K562 (cell line): ENCODE results near the gene NTRK3. TPM values are rescaled to one million over a fixed set of nuclear protein-coding genes. Genes with fewer than 3 reads are reported as not detected.

Experiments
- ATAC-seq: fragments of 200-7000 bp; cut with Tn5 transposase; 3 replicates; pipeline ENCODE4 v1.9.1; 2020; ENCODE audit warnings: moderate library complexity
- BruUV-seq: library from RNA; stranded (reverse); fragments of 400-500 nt; replicated peaks from 2 replicates; lab custom pipeline; 2021; lab: Mats Ljungman, UMichigan
- CTCF ChIA-PET: fragments of 300-600 bp; formaldehyde crosslinking; extraction: SDS; loops from one replicate; lab custom pipeline; 2021; ENCODE audit warnings: low intra/inter-chr PET ratio; lab: Yijun Ruan, JAX
- POLR2A ChIA-PET: fragments of 300-600, 350-650 bp; sonication (Branson Sonifier 250); formaldehyde crosslinking; extraction: SDS; loops from one replicate; lab custom pipeline; 2021; ENCODE audit warnings: antibody characterized with exemption, inconsistent platforms; lab: Yijun Ruan, JAX
- DNase-seq, 4 experiments: peaks; one replicate each; pipeline versions ENCODE4 v3.0.0 to v3.0.0-alpha.2; 2011 to 2018; ENCODE audit warnings: low spot score in 3 of 4, mixed read lengths in 3 of 4; ENCODE audit errors: extremely low read depth in 1 of 4
- FAIRE-seq: peaks from 2 replicates; lab custom pipeline; 2011; peaks lifted over from hg19 to GRCh38; lab: Jason Lieb, UNC
- H2AFZ ChIP-seq: 2 replicates; pipeline ENCODE4 v1.6.0; 2011; ENCODE audit warnings: low read depth, low read length, control low read depth, inconsistent platforms
- H3K27ac ChIP-seq: fragments of 200-600 bp; 3 replicates; pipeline ENCODE4 v1.8.0; 2011; ENCODE audit warnings: low read depth, mild to moderate bottlenecking, control low read depth, inconsistent platforms, low read length, moderate library complexity, mixed read lengths; ENCODE audit errors: extremely low read depth
- H3K27me3 ChIP-seq, 2 experiments: fragments of 300-600 bp in 1 of 2; 2 replicates in 1 of 2; 3 replicates in 1 of 2; pipeline versions ENCODE4 v1.6.0 to v1.8.0; 2011; ENCODE audit warnings: inconsistent platforms in 2 of 2, low read length in 2 of 2, mild to moderate bottlenecking in 1 of 2, mixed read lengths in 1 of 2, moderate library complexity in 1 of 2; ENCODE audit not compliant: control insufficient read depth in 2 of 2, insufficient read depth in 2 of 2
- H3K36me3 ChIP-seq: fragments of 300-600 bp; 3 replicates; pipeline ENCODE4 v1.8.0; 2011; ENCODE audit warnings: mild to moderate bottlenecking, low read length, inconsistent platforms; ENCODE audit not compliant: control insufficient read depth, insufficient read depth
- H3K4me1 ChIP-seq, 2 experiments: fragments of 200-600 bp in 1 of 2; replicated peaks in 1 of 2; 2 replicates in 1 of 2; 3 replicates in 1 of 2; pipeline versions ENCODE4 v1.5.1 to v1.8.0; 2011; ENCODE audit warnings: inconsistent platforms in 2 of 2, low read length in 2 of 2, mild to moderate bottlenecking in 1 of 2, mixed read lengths in 1 of 2, moderate library complexity in 1 of 2; ENCODE audit not compliant: control insufficient read depth in 2 of 2, insufficient read depth in 2 of 2
- H3K4me2 ChIP-seq: 2 replicates; pipeline ENCODE4 v1.6.1; 2011; ENCODE audit warnings: low read length, control low read depth, inconsistent platforms, mixed read lengths; ENCODE audit not compliant: insufficient read depth
- H3K4me3 ChIP-seq: fragments of 200-600 bp; sonication (generic), shearing (Covaris generic); 2 replicates; pipeline ENCODE4 v1.5.1; 2016; ENCODE audit warnings: control low read depth, inconsistent platforms
- H3K79me2 ChIP-seq: fragments of 200-600 bp; 3 replicates; pipeline ENCODE4 v1.8.0; 2011; ENCODE audit warnings: low read length, inconsistent platforms; ENCODE audit not compliant: control insufficient read depth, insufficient read depth
- H3K9ac ChIP-seq, 2 experiments: 2 replicates each; pipeline versions ENCODE4 v1.6.0 to v1.6.1; 2011; ENCODE audit warnings: low read depth in 2 of 2, low read length in 2 of 2, control low read depth in 1 of 2, inconsistent platforms in 1 of 2, mild to moderate bottlenecking in 1 of 2, mixed read lengths in 1 of 2; ENCODE audit not compliant: insufficient read depth in 1 of 2
- H3K9me1 ChIP-seq: one replicate; pipeline ENCODE4 v1.6.0; 2011; ENCODE audit warnings: inconsistent platforms, mild to moderate bottlenecking, low read length, moderate library complexity; ENCODE audit not compliant: control insufficient read depth, insufficient read depth
- H3K9me3 ChIP-seq: replicated peaks from 2 replicates; pipeline ENCODE4 v1.5.1; 2011; ENCODE audit warnings: low read depth, low read length, inconsistent platforms; ENCODE audit not compliant: control insufficient read depth, insufficient read depth
- H4K20me1 ChIP-seq: replicated peaks from 2 replicates; pipeline ENCODE4 v1.6.1; 2011; ENCODE audit warnings: low read length, inconsistent platforms, mixed read lengths; ENCODE audit not compliant: control insufficient read depth, insufficient read depth
- BRF1 ChIP-seq: IDR thresholded peaks from 3 replicates; pipeline ENCODE4 v1.6.1; 2011; ENCODE audit warnings: borderline replicate concordance, mild to moderate bottlenecking; ENCODE audit not compliant: insufficient read length; ENCODE audit errors: extremely low read depth
- IRF2 ChIP-seq: sonication (generic); formaldehyde crosslinking; IDR thresholded peaks from 2 replicates; pipeline ENCODE4 v1.8.1; 2022; ENCODE audit warnings: mild to moderate bottlenecking, missing genetic modification reagents
- KLF1 ChIP-seq: fragments of 450-650 bp; IDR thresholded peaks from 2 replicates; pipeline ENCODE4 v1.6.1; 2016; ENCODE audit warnings: missing genetic modification characterization, missing compliant biosample characterization
- SMAD4 ChIP-seq: fragments of 250-450 bp; sonication (Bioruptor Pico); conservative IDR thresholded peaks from 2 replicates; pipeline ENCODE4 v1.8.0; 2021; ENCODE audit warnings: inconsistent platforms, mild to moderate bottlenecking, moderate library complexity
- TARDBP ChIP-seq: fragments of 450-650 bp; IDR thresholded peaks from 2 replicates; pipeline ENCODE4 v1.6.1; 2016
- TBL1XR1 ChIP-seq, 2 experiments: IDR thresholded peaks; 2 replicates each; pipeline ENCODE4 v1.6.1; 2012; ENCODE audit warnings: improper control_type of control experiment in 2 of 2, low read length in 2 of 2, mild to moderate bottlenecking in 1 of 2
- U2AF2 ChIP-seq: fragments of 200-400 bp; formaldehyde crosslinking; optimal IDR thresholded peaks from 2 replicates; pipeline ENCODE3; 2017; ENCODE audit warnings: low read depth, mild to moderate bottlenecking, low read length
- WHSC1 ChIP-seq: IDR thresholded peaks from one replicate; pipeline ENCODE4 v1.6.1; 2012; ENCODE audit warnings: low read length, control low read depth, inconsistent platforms
- WGBS: fragments of 100-300 bp; shearing (Covaris generic); methylation state at CpG from one replicate; pipeline ENCODE4 v1.1.6; 2016; ENCODE audit warnings: low coverage, mixed read lengths; ENCODE audit not compliant: insufficient coverage; ENCODE audit errors: missing lambda C conversion rate; 5-methylcytosine and 5-hydroxymethylcytosine counted together
- in situ Hi-C: fragments of 300-500 bp; cut with MboI; formaldehyde crosslinking; loops from 4 replicates; pipeline ENCODE4 v1.15.0; 2018; ENCODE audit warnings: inconsistent platforms, mixed read lengths
- intact Hi-C: fragments of 100-400 bp; cut with micrococcal nuclease; formaldehyde crosslinking; loops from 2 replicates; pipeline ENCODE4 v1.14.2; 2022
- polyA plus RNA-seq, 8 experiments: library from polyadenylated mRNA; depleted of rRNA in 4 of 8; stranded (reverse) in 5 of 8; unstranded in 3 of 8; fragments of >200 nt; fragmentation: Nextera tagmentation in 2 of 8; fragmentation: Illumina TruSeq in 1 of 8; extraction: Ambion mirVana in 2 of 8; extraction: Trizol in 1 of 8; gene quantifications; 2 replicates each; pipeline versions ENCODE4 v1.2.1 to v1.2.3, GENCODE V29; 2011 to 2014; ENCODE audit warnings: inconsistent platforms in 1 of 8, missing spikeins in 1 of 8
- total RNA-seq, 7 experiments: library from RNA; depleted of rRNA in 6 of 7; stranded (reverse); fragments of >200 nt in 6 of 7; fragmentation: Illumina TruSeq in 2 of 7; extraction: Trizol in 2 of 7; gene quantifications; 2 replicates each; pipeline versions ENCODE4 v1.2.1 to v1.2.3, GENCODE V29; 2011 to 2021; ENCODE audit warnings: low replicate concordance in 1 of 7
- TF ChIP-seq, protein P1 (sequence below): fragments of 450-650 bp; IDR thresholded peaks from 2 replicates; pipeline ENCODE4 v1.6.1; 2017; ENCODE audit warnings: antibody characterized with exemption
- TF ChIP-seq, protein P2 (sequence below): sonication (generic); formaldehyde crosslinking; IDR thresholded peaks from 2 replicates; pipeline ENCODE4 v1.8.0; 2022; ENCODE audit warnings: missing genetic modification reagents, mild to moderate bottlenecking, borderline replicate concordance
- TF ChIP-seq, protein P3 (sequence below), 2 experiments: fragments of 450-650 bp; IDR thresholded peaks; 2 replicates each; pipeline ENCODE4 v1.6.1; 2016
- TF ChIP-seq, protein P4 (sequence below): fragments of 450-650 bp; IDR thresholded peaks from 2 replicates; pipeline ENCODE4 v1.6.1; 2016; ENCODE audit warnings: borderline replicate concordance
- TF ChIP-seq, protein P5 (sequence below): sonication (generic); formaldehyde crosslinking; IDR thresholded peaks from 2 replicates; pipeline ENCODE4 v1.8.0; 2022; ENCODE audit warnings: mild to moderate bottlenecking, missing genetic modification reagents, borderline replicate concordance

NTRK3 gene
- total and polyA plus RNA-seq, 9 of the 15 experiments (the other 6 are each of a cell fraction or from before 2014, with no cell fraction given) = 0.11 to 0.13 TPM; not detected in 7

DNA sequence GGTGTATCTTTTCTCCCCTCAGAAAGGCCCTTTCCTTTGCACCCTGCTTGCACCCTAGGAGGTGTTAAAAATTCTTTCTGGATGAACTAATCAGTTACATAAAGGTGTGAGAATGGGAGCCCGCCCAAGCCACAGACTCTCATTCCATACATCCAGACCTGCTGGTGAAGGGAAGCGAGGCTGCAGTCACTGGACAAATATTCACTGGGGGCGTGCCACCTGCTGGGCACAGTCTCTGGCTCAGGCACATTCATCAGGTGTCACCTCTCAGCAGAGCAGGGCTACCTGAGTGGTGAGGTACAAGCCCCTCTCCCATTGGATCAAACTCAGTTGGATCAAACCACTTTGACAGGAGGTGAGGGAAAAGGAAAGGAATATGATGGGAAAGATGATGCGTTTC, 52.0 kb downstream of the NTRK3 start:
- ChIA-PET POLR2A (no interaction called here), CTCF (no interaction called here)
- intact Hi-C loops = no loop called here
- ATAC-seq = no peak
- no peak for DNase-seq
- Histone ChIP-seq H3K9ac (no peak overlapping the region), H3K9me1 (peaks cover 2% of the 10 kb centered on the region), H3K4me1 (no peaks in the 10 kb centered on the region), H3K27me3 (peaks cover 3 to 23% of the 10 kb centered on the region in 2 experiments; a peak in 4 of 5 replicates), H3K36me3 (no peaks in the 10 kb centered on the region), H3K9me3 (no peaks in the 10 kb centered on the region), H3K4me2 (no peak overlapping the region), H3K79me2 (no peaks in the 10 kb centered on the region), H3K4me3 (no peak overlapping the region), H2AFZ (no peak overlapping the region)
- 0% methylated on average over 4 of the region's 4 CpGs for WGBS
- in situ Hi-C loops = no loop called here
- FAIRE-seq = no peak
- TF ChIP-seq U2AF2 (no peak), TBL1XR1 (IDR thresholded peaks at IDR 0.05; ENCODE audit: low read length in 2 of 2) (no peak), TARDBP (no peak), SMAD4 (CRISPR knock-in tag) (no peak), WHSC1 (no peak), BRF1 (no peak), IRF2 (CRISPR knock-in tag) (no peak), KLF1 (no peak)
- TF ChIP-seq, protein P1, sequence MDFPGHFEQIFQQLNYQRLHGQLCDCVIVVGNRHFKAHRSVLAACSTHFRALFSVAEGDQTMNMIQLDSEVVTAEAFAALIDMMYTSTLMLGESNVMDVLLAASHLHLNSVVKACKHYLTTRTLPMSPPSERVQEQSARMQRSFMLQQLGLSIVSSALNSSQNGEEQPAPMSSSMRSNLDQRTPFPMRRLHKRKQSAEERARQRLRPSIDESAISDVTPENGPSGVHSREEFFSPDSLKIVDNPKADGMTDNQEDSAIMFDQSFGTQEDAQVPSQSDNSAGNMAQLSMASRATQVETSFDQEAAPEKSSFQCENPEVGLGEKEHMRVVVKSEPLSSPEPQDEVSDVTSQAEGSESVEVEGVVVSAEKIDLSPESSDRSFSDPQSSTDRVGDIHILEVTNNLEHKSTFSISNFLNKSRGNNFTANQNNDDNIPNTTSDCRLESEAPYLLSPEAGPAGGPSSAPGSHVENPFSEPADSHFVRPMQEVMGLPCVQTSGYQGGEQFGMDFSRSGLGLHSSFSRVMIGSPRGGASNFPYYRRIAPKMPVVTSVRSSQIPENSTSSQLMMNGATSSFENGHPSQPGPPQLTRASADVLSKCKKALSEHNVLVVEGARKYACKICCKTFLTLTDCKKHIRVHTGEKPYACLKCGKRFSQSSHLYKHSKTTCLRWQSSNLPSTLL = no peak
- TF ChIP-seq, protein P2, sequence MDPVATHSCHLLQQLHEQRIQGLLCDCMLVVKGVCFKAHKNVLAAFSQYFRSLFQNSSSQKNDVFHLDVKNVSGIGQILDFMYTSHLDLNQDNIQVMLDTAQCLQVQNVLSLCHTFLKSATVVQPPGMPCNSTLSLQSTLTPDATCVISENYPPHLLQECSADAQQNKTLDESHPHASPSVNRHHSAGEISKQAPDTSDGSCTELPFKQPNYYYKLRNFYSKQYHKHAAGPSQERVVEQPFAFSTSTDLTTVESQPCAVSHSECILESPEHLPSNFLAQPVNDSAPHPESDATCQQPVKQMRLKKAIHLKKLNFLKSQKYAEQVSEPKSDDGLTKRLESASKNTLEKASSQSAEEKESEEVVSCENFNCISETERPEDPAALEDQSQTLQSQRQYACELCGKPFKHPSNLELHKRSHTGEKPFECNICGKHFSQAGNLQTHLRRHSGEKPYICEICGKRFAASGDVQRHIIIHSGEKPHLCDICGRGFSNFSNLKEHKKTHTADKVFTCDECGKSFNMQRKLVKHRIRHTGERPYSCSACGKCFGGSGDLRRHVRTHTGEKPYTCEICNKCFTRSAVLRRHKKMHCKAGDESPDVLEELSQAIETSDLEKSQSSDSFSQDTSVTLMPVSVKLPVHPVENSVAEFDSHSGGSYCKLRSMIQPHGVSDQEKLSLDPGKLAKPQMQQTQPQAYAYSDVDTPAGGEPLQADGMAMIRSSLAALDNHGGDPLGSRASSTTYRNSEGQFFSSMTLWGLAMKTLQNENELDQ (CRISPR knock-in tag) = no peak
- TF ChIP-seq, protein P3, sequence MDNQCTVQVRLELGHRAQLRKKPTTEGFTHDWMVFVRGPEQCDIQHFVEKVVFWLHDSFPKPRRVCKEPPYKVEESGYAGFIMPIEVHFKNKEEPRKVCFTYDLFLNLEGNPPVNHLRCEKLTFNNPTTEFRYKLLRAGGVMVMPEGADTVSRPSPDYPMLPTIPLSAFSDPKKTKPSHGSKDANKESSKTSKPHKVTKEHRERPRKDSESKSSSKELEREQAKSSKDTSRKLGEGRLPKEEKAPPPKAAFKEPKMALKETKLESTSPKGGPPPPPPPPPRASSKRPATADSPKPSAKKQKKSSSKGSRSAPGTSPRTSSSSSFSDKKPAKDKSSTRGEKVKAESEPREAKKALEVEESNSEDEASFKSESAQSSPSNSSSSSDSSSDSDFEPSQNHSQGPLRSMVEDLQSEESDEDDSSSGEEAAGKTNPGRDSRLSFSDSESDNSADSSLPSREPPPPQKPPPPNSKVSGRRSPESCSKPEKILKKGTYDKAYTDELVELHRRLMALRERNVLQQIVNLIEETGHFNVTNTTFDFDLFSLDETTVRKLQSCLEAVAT (IDR thresholded peaks at IDR 0.05) = no peak
- TF ChIP-seq, protein P4, sequence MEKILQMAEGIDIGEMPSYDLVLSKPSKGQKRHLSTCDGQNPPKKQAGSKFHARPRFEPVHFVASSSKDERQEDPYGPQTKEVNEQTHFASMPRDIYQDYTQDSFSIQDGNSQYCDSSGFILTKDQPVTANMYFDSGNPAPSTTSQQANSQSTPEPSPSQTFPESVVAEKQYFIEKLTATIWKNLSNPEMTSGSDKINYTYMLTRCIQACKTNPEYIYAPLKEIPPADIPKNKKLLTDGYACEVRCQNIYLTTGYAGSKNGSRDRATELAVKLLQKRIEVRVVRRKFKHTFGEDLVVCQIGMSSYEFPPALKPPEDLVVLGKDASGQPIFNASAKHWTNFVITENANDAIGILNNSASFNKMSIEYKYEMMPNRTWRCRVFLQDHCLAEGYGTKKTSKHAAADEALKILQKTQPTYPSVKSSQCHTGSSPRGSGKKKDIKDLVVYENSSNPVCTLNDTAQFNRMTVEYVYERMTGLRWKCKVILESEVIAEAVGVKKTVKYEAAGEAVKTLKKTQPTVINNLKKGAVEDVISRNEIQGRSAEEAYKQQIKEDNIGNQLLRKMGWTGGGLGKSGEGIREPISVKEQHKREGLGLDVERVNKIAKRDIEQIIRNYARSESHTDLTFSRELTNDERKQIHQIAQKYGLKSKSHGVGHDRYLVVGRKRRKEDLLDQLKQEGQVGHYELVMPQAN = no peak
- TF ChIP-seq, protein P5, sequence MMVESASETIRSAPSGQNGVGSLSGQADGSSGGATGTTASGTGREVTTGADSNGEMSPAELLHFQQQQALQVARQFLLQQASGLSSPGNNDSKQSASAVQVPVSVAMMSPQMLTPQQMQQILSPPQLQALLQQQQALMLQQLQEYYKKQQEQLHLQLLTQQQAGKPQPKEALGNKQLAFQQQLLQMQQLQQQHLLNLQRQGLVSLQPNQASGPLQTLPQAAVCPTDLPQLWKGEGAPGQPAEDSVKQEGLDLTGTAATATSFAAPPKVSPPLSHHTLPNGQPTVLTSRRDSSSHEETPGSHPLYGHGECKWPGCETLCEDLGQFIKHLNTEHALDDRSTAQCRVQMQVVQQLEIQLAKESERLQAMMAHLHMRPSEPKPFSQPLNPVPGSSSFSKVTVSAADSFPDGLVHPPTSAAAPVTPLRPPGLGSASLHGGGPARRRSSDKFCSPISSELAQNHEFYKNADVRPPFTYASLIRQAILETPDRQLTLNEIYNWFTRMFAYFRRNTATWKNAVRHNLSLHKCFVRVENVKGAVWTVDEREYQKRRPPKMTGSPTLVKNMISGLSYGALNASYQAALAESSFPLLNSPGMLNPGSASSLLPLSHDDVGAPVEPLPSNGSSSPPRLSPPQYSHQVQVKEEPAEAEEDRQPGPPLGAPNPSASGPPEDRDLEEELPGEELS = no peak
- TF ChIP-seq, all 486 proteins: peak for 0
- Histone ChIP-seq H3K27ac (no peak overlapping the region), H4K20me1 (no peaks in the 10 kb centered on the region)
- no TSS peak for BruUV-seq
